Measurements from ENCODE around the gene RTEL1.
"Not testable (repeated sequence)": the region's sequence is repeated elsewhere in the genome, so short reads cannot be mapped to it uniquely, and the experiment has no call there.

GRCh38 chr20:63722967-63723622 lies 65.0 kb downstream of the RTEL1 start:
- not testable (repeated sequence) for TF ChIP-seq YY1 (IDR thresholded peaks at IDR 0.05; ENCODE audit: extremely low read depth, insufficient replicate concordance, low read depth, low read length); EZH2phosphoT487 (IDR thresholded peaks at IDR 0.05; ENCODE audit: borderline replicate concordance); EZH2 (IDR thresholded peaks at IDR 0.05)

All from HCT116 (cell line).